CD4-positive, CD25-positive, alpha-beta regulatory T cell (primary cell): ENCODE results near the gene H2BK1. TPM values are rescaled to one million over a fixed set of nuclear protein-coding genes. Genes with fewer than 3 reads are reported as not detected.

Experiments used
- ATAC-seq, 2 donors: fragments of 150-1000 bp; cut with Tn5 transposase; one replicate each; pipeline ENCODE4 v1.10.0; 2021; ENCODE audit warnings: low read depth in 2 of 2, moderate number of reproducible peaks in 2 of 2, moderate library complexity in 1 of 2
- DNase-seq, 3 donors: peaks; one replicate each; pipeline versions ENCODE4 v3.0.0 to v3.0.0-alpha.2; 2012 to 2022; ENCODE audit warnings: mixed read lengths in 1 of 3
- H3K27ac ChIP-seq: one replicate; pipeline ENCODE4 v1.7.0; 2013; ENCODE audit warnings: mild to moderate bottlenecking, low read length; ENCODE audit not compliant: insufficient read depth, poor library complexity, severe bottlenecking
- H3K27me3 ChIP-seq: one replicate; pipeline ENCODE4 v1.7.0; 2013; ENCODE audit warnings: low read length; ENCODE audit not compliant: control insufficient read depth, insufficient read depth
- H3K36me3 ChIP-seq: one replicate; pipeline ENCODE4 v1.7.0; 2013; ENCODE audit warnings: mild to moderate bottlenecking, low read length, moderate library complexity; ENCODE audit not compliant: control insufficient read depth, insufficient read depth
- H3K4me1 ChIP-seq: 2 replicates; pipeline ENCODE4 v1.7.0; 2013; ENCODE audit warnings: mild to moderate bottlenecking, low read length; ENCODE audit not compliant: insufficient read depth, control insufficient read depth, poor library complexity, severe bottlenecking
- H3K4me3 ChIP-seq: one replicate; pipeline ENCODE4 v1.7.0; 2013; ENCODE audit warnings: low read depth, mild to moderate bottlenecking, low read length, moderate library complexity
- H3K9me3 ChIP-seq, 2 experiments: 1 replicate in 1 of 2; 2 replicates in 1 of 2; pipeline ENCODE4 v1.7.0; 2013; ENCODE audit warnings: low read length in 2 of 2, mild to moderate bottlenecking in 1 of 2, moderate library complexity in 1 of 2; ENCODE audit not compliant: control insufficient read depth in 2 of 2
- H3K27ac Mint-ChIP-seq, 3 donors: one replicate each; pipeline ENCODE4 v1.8.0; 2020 to 2022; ENCODE audit warnings: mild to moderate bottlenecking in 3 of 3, mixed read lengths in 3 of 3, moderate library complexity in 2 of 3
- H3K27me3 Mint-ChIP-seq: one replicate; pipeline ENCODE4 v1.8.0; 2022; ENCODE audit warnings: mild to moderate bottlenecking, mixed read lengths
- H3K36me3 Mint-ChIP-seq: one replicate; pipeline ENCODE4 v1.8.0; 2020; ENCODE audit warnings: mixed read lengths
- H3K4me1 Mint-ChIP-seq, 4 donors: one replicate each; pipeline ENCODE4 v1.8.0; 2020 to 2022; ENCODE audit warnings: mixed read lengths in 4 of 4, mild to moderate bottlenecking in 1 of 4
- H3K4me3 Mint-ChIP-seq, 4 donors: one replicate each; pipeline ENCODE4 v1.8.0; 2020 to 2022; ENCODE audit warnings: mild to moderate bottlenecking in 4 of 4, mixed read lengths in 4 of 4, moderate library complexity in 3 of 4
- H3K9me3 Mint-ChIP-seq, 7 donors: one replicate each; pipeline ENCODE4 v1.8.0; 2020 to 2022; ENCODE audit warnings: mixed read lengths in 7 of 7, mild to moderate bottlenecking in 3 of 7, moderate library complexity in 2 of 7
- polyA plus RNA-seq, 4 donors: library from polyadenylated mRNA; unstranded; fragments of 300-500 nt; fragmentation: Illumina TruSeq; gene quantifications; one replicate each; pipeline ENCODE4 v1.2.3, GENCODE V29; 2021
- total RNA-seq: library from RNA; stranded (reverse); gene quantifications from one replicate; pipeline ENCODE4 v1.2.3, GENCODE V29; 2022

H2BK1 gene
- total and polyA plus RNA-seq, 5 donors from 2014 or later: 3.8 TPM; not detected in 4

GRCh38 chr7:151252561-151252835, 42.2 kb upstream of the H2BK1 start:
- Mint-ChIP-seq H3K4me3 (peak overlapping the region in 3 of 4 donors; percentile 34 to 72 (median 56)), H3K27ac (no peak overlapping the region), H3K9me3 (peaks cover 0 to 3% (median 0%) of the 10 kb centered on the region in 7 donors), H3K36me3 (no peaks in the 10 kb centered on the region), H3K27me3 (peaks cover 70% of the 10 kb centered on the region), H3K4me1 (peaks cover 0 to 41% (median 7%) of the 10 kb centered on the region in 4 donors)
- no peaks in the 10 kb centered on the region for H3K36me3 ChIP-seq
- H3K4me1 ChIP-seq: peaks cover 22% of the 10 kb centered on the region
- H3K27me3 ChIP-seq: peaks cover 13% of the 10 kb centered on the region
- ATAC-seq: no peak
- no peak for DNase-seq
- no peaks in the 10 kb centered on the region for H3K9me3 ChIP-seq
- no peak overlapping the region for H3K27ac ChIP-seq
- H3K4me3 ChIP-seq: no peak overlapping the region

GRCh38 chr7:151251689-151252560, 41.6 kb upstream of the H2BK1 start:
- Mint-ChIP-seq H3K36me3 (no peaks in the 10 kb centered on the region), H3K27me3 (peaks cover 75% of the 10 kb centered on the region), H3K4me3 (peak overlapping the region; percentile 34 to 72 (median 48)), H3K27ac (no peak overlapping the region), H3K9me3 (peaks cover 0 to 3% (median 0%) of the 10 kb centered on the region in 7 donors), H3K4me1 (peaks cover 0 to 45% (median 7%) of the 10 kb centered on the region in 4 donors)
- peaks cover 23% of the 10 kb centered on the region for H3K4me1 ChIP-seq
- H3K4me3 ChIP-seq: no peak overlapping the region
- H3K27ac ChIP-seq: no peak overlapping the region
- ATAC-seq: no peak
- no peaks in the 10 kb centered on the region for H3K36me3 ChIP-seq
- no peaks in the 10 kb centered on the region for H3K9me3 ChIP-seq
- H3K27me3 ChIP-seq: peaks cover 15% of the 10 kb centered on the region
- peak in 1 of 3 donors; percentile 10 for DNase-seq

GRCh38 chr7:151251328-151251688, 41.0 kb upstream of the H2BK1 start:
- no peaks in the 10 kb centered on the region for H3K9me3 ChIP-seq
- Mint-ChIP-seq H3K9me3 (peaks cover 0 to 3% (median 0%) of the 10 kb centered on the region in 7 donors), H3K36me3 (no peaks in the 10 kb centered on the region), H3K27ac (no peak overlapping the region), H3K4me3 (peak overlapping the region; percentile 65 to 84 (median 74)), H3K27me3 (peaks cover 82% of the 10 kb centered on the region), H3K4me1 (peaks cover 0 to 50% (median 7%) of the 10 kb centered on the region in 4 donors)
- DNase-seq: no peak
- peaks cover 23% of the 10 kb centered on the region for H3K4me1 ChIP-seq
- H3K27ac ChIP-seq: no peak overlapping the region
- no peak overlapping the region for H3K4me3 ChIP-seq
- no peak for ATAC-seq
- H3K36me3 ChIP-seq: no peaks in the 10 kb centered on the region
- H3K27me3 ChIP-seq: peaks cover 17% of the 10 kb centered on the region

- H3K4me3 Mint-ChIP-seq: peak overlapping the region; percentile 65 to 84 (median 74)
- ATAC-seq (no peak), DNase-seq (no peak)
- no peaks in the 10 kb centered on the region for H3K36me3 Mint-ChIP-seq
- peaks cover 0 to 57% (median 7%) of the 10 kb centered on the region in 4 donors for H3K4me1 Mint-ChIP-seq
- H3K9me3 ChIP-seq: no peaks in the 10 kb centered on the region
- peaks cover 0 to 3% (median 0%) of the 10 kb centered on the region in 7 donors for H3K9me3 Mint-ChIP-seq
- H3K4me1 ChIP-seq: peaks cover 29% of the 10 kb centered on the region
- peaks cover 17% of the 10 kb centered on the region for H3K27me3 ChIP-seq
- H3K27me3 Mint-ChIP-seq: peaks cover 82% of the 10 kb centered on the region
- H3K36me3 ChIP-seq: no peaks in the 10 kb centered on the region
- H3K27ac ChIP-seq: no peak overlapping the region
- H3K27ac Mint-ChIP-seq: no peak overlapping the region
- H3K4me3 ChIP-seq: no peak overlapping the region
Observed at GRCh38 chr7:151250181-151251132, 40.2 kb upstream of the H2BK1 start.

GRCh38 chr7:151249732-151250072, 39.4 kb upstream of the H2BK1 start:
- Histone ChIP-seq H3K36me3 (no peaks in the 10 kb centered on the region), H3K4me1 (peaks cover 36% of the 10 kb centered on the region), H3K4me3 (no peak overlapping the region), H3K9me3 (no peaks in the 10 kb centered on the region), H3K27me3 (peaks cover 19% of the 10 kb centered on the region), H3K27ac (no peak overlapping the region)
- H3K27me3 Mint-ChIP-seq: peaks cover 80% of the 10 kb centered on the region
- DNase-seq (no peak), ATAC-seq (no peak)
- no peaks in the 10 kb centered on the region for H3K36me3 Mint-ChIP-seq
- H3K4me1 Mint-ChIP-seq: peaks cover 0 to 61% (median 8%) of the 10 kb centered on the region in 4 donors
- H3K4me3 Mint-ChIP-seq: peak overlapping the region; percentile 74 to 86 (median 85)
- peak overlapping the region in 1 of 3 donors; percentile 59 for H3K27ac Mint-ChIP-seq
- peaks cover 0 to 3% (median 0%) of the 10 kb centered on the region in 7 donors for H3K9me3 Mint-ChIP-seq

- DNase-seq (peak in 2 of 3 donors; percentile 35 to 38), ATAC-seq (peak; percentile 18 to 37)
- Mint-ChIP-seq H3K4me3 (peak overlapping the region; percentile 72 to 86 (median 85)), H3K27ac (peak overlapping the region in 1 of 3 donors; percentile 59), H3K27me3 (peaks cover 80% of the 10 kb centered on the region), H3K36me3 (no peaks in the 10 kb centered on the region), H3K4me1 (peaks cover 5 to 66% (median 11%) of the 10 kb centered on the region in 4 donors), H3K9me3 (peaks cover 0 to 3% (median 0%) of the 10 kb centered on the region in 7 donors)
- Histone ChIP-seq H3K27me3 (peaks cover 20% of the 10 kb centered on the region), H3K36me3 (no peaks in the 10 kb centered on the region), H3K4me3 (no peak overlapping the region), H3K9me3 (no peaks in the 10 kb centered on the region), H3K4me1 (peaks cover 41% of the 10 kb centered on the region), H3K27ac (no peak overlapping the region)
Observed at GRCh38 chr7:151249034-151249731, 38.9 kb upstream of the H2BK1 start.

- H3K27me3 ChIP-seq: peaks cover 20% of the 10 kb centered on the region
- no peaks in the 10 kb centered on the region for H3K9me3 ChIP-seq
- peak in 1 of 3 donors; percentile 28 for DNase-seq
- peak within 1 kb of the TSS in 2 of 3 donors; percentile 59 to 71 for H3K27ac Mint-ChIP-seq
- H3K4me1 ChIP-seq: peaks cover 48% of the 10 kb centered on the region
- H3K27ac ChIP-seq: no peak within 1 kb of the TSS
- H3K27me3 Mint-ChIP-seq: peaks cover 80% of the 10 kb centered on the region
- no peaks in the 10 kb centered on the region for H3K36me3 ChIP-seq
- peak within 1 kb of the TSS; percentile 78 to 86 (median 85) for H3K4me3 Mint-ChIP-seq
- ATAC-seq: peak; percentile 32 to 43
- H3K4me3 ChIP-seq: no peak within 1 kb of the TSS
- peaks cover 5 to 68% (median 16%) of the 10 kb centered on the region in 4 donors for H3K4me1 Mint-ChIP-seq
- peaks cover 0 to 3% (median 0%) of the 10 kb centered on the region in 7 donors for H3K9me3 Mint-ChIP-seq
- H3K36me3 Mint-ChIP-seq: no peaks in the 10 kb centered on the region
Observed at GRCh38 chr7:151248346-151249033, 38.2 kb upstream of the H2BK1 start, which contains the start of gene SMARCD3. TSS of gene SMARCD3 (minus strand) at chr7:151248694. CDS start at chr7:151248562, 132 bp downstream.
